Skeletal muscle tissue (tissue), 4 donors: Measurements from ENCODE around the gene KIAA1191. TPM values are rescaled to one million over a fixed set of nuclear protein-coding genes. Genes with fewer than 3 reads are reported as not detected.

ENCODE experiments used
- H3K27ac ChIP-seq: one replicate; pipeline ENCODE4 v1.7.0; 2013; ENCODE audit warnings: mild to moderate bottlenecking, low read depth, low read length, inconsistent platforms
- H3K27me3 ChIP-seq, 3 donors: one replicate each; pipeline ENCODE4 v1.7.0; 2013; ENCODE audit warnings: low read length in 3 of 3; ENCODE audit not compliant: control insufficient read depth in 3 of 3, insufficient read depth in 3 of 3
- H3K36me3 ChIP-seq, 3 donors: one replicate each; pipeline ENCODE4 v1.7.0; 2013; ENCODE audit warnings: low read length in 3 of 3; ENCODE audit not compliant: control insufficient read depth in 3 of 3, insufficient read depth in 3 of 3
- H3K4me1 ChIP-seq, 3 donors: one replicate each; pipeline ENCODE4 v1.7.0; 2013; ENCODE audit warnings: low read length in 3 of 3, mild to moderate bottlenecking in 3 of 3; ENCODE audit not compliant: control insufficient read depth in 3 of 3, insufficient read depth in 3 of 3
- H3K4me3 ChIP-seq, 3 donors: one replicate each; pipeline ENCODE4 v1.7.0; 2013; ENCODE audit warnings: low read length in 3 of 3
- H3K9ac ChIP-seq, 3 donors: one replicate each; pipeline ENCODE4 v1.7.0; 2013; ENCODE audit warnings: low read length in 3 of 3, mild to moderate bottlenecking in 3 of 3, moderate library complexity in 2 of 3, low read depth in 1 of 3
- H3K9me3 ChIP-seq, 3 donors: one replicate each; pipeline ENCODE4 v1.7.0; 2013; ENCODE audit warnings: low read length in 3 of 3; ENCODE audit not compliant: control insufficient read depth in 3 of 3
- total RNA-seq: library from RNA; depleted of rRNA; stranded (reverse); fragments of >200 nt; gene quantifications from one replicate; pipeline ENCODE4 v1.2.3, GENCODE V29; 2014
- donor health status: Osteomylitis.

Gene KIAA1191
- total RNA-seq, 1 donor from 2014 or later, result 28.7 TPM

- H3K9ac ChIP-seq, result peak overlapping the region; percentile 89 to 97 (median 90)
- no peaks in the 10 kb centered on the region for H3K27me3 ChIP-seq
- peaks cover 45 to 49% (median 48%) of the 10 kb centered on the region in 3 donors for H3K36me3 ChIP-seq
- H3K4me1 ChIP-seq, result peaks cover 25 to 40% (median 30%) of the 10 kb centered on the region in 3 donors
- H3K4me3 ChIP-seq, result peak overlapping the region; percentile 90 to 99 (median 92)
- H3K9me3 ChIP-seq, result no peaks in the 10 kb centered on the region
- H3K27ac ChIP-seq, result peak overlapping the region; percentile 98
Observed at GRCh38 chr5:176389135-176390123, 27.9 kb upstream of the KIAA1191 start.

GRCh38 chr5:176388444-176389134 is 27.0 kb upstream of the KIAA1191 start, which contains the start of the genes HIGD2A and NOP16:
Gene HIGD2A, plus strand, starts transcription at chr5:176388751. Its CDS starts 69 bp downstream, at chr5:176388820.
Gene NOP16, minus strand, starts transcription at chr5:176388598. Its CDS starts 59 bp downstream, at chr5:176388539.
- Histone ChIP-seq H3K4me1 (peaks cover 25 to 45% (median 33%) of the 10 kb centered on the region in 3 donors), H3K9me3 (no peaks in the 10 kb centered on the region), H3K9ac (peak within 1 kb of the TSS; percentile 90 to 97 (median 95)), H3K27me3 (no peaks in the 10 kb centered on the region), H3K4me3 (peak within 1 kb of the TSS; percentile 90 to 99 (median 92)), H3K36me3 (peaks cover 45 to 51% (median 50%) of the 10 kb centered on the region in 3 donors), H3K27ac (peak within 1 kb of the TSS; percentile 98)

GRCh38 chr5:176388003-176388443 is 26.5 kb upstream of the KIAA1191 start:
- Histone ChIP-seq H3K4me3 (peak overlapping the region; percentile 90 to 99 (median 92)), H3K36me3 (peaks cover 44 to 51% (median 50%) of the 10 kb centered on the region in 3 donors), H3K9me3 (no peaks in the 10 kb centered on the region), H3K27ac (peak overlapping the region; percentile 98), H3K9ac (peak overlapping the region; percentile 84 to 97 (median 95)), H3K27me3 (no peaks in the 10 kb centered on the region), H3K4me1 (peaks cover 25 to 50% (median 37%) of the 10 kb centered on the region in 3 donors)

- peaks cover 39 to 50% (median 46%) of the 10 kb centered on the region in 3 donors for H3K36me3 ChIP-seq
- H3K27me3 ChIP-seq, result no peaks in the 10 kb centered on the region
- peak overlapping the region; percentile 98 for H3K27ac ChIP-seq
- H3K4me1 ChIP-seq, result peaks cover 27 to 56% (median 41%) of the 10 kb centered on the region in 3 donors
- H3K4me3 ChIP-seq, result peak overlapping the region; percentile 90 to 99 (median 92)
- peak overlapping the region; percentile 84 to 97 (median 95) for H3K9ac ChIP-seq
- no peaks in the 10 kb centered on the region for H3K9me3 ChIP-seq
Observed at GRCh38 chr5:176387384-176387925, 25.9 kb upstream of the KIAA1191 start.

GRCh38 chr5:176386491-176386890 is 24.9 kb upstream of the KIAA1191 start:
- Histone ChIP-seq H3K4me3 (no peak overlapping the region), H3K27ac (no peak overlapping the region), H3K9me3 (no peaks in the 10 kb centered on the region), H3K36me3 (peaks cover 34 to 48% (median 42%) of the 10 kb centered on the region in 3 donors), H3K9ac (peak overlapping the region in 1 of 3 donors; percentile 16), H3K27me3 (no peaks in the 10 kb centered on the region), H3K4me1 (peaks cover 36 to 65% (median 50%) of the 10 kb centered on the region in 3 donors)

- Histone ChIP-seq H3K27ac (no peak overlapping the region), H3K36me3 (peaks cover 26 to 36% (median 32%) of the 10 kb centered on the region in 3 donors), H3K9ac (no peak overlapping the region), H3K9me3 (no peaks in the 10 kb centered on the region), H3K27me3 (no peaks in the 10 kb centered on the region), H3K4me1 (peaks cover 36 to 65% (median 51%) of the 10 kb centered on the region in 3 donors), H3K4me3 (no peak overlapping the region)
Observed at GRCh38 chr5:176384991-176385390, 23.4 kb upstream of the KIAA1191 start.

- Histone ChIP-seq H3K27ac (no peak overlapping the region), H3K9ac (no peak overlapping the region), H3K4me1 (peaks cover 33 to 60% (median 47%) of the 10 kb centered on the region in 3 donors), H3K36me3 (peaks cover 26 to 36% (median 32%) of the 10 kb centered on the region in 3 donors), H3K4me3 (no peak overlapping the region), H3K9me3 (no peaks in the 10 kb centered on the region), H3K27me3 (no peaks in the 10 kb centered on the region)
Observed at GRCh38 chr5:176384366-176384930, 22.9 kb upstream of the KIAA1191 start.

- H3K27me3 ChIP-seq, result no peaks in the 10 kb centered on the region
Observed at GRCh38 chr5:176383961-176384360, 22.4 kb upstream of the KIAA1191 start.

More at GRCh38 chr5:176383961-176384360, 22.4 kb upstream of the KIAA1191 start:
- no peak overlapping the region for H3K9ac ChIP-seq
- H3K4me3 ChIP-seq, result no peak overlapping the region
- H3K4me1 ChIP-seq, result peaks cover 30 to 55% (median 43%) of the 10 kb centered on the region in 3 donors
- peaks cover 26 to 36% (median 32%) of the 10 kb centered on the region in 3 donors for H3K36me3 ChIP-seq
- H3K9me3 ChIP-seq, result no peaks in the 10 kb centered on the region
- H3K27ac ChIP-seq, result peak overlapping the region; percentile 62
